A549 treated with AZD9567 at 1 μM for 4 hours (cell line): Measurements from ENCODE around the gene ZNF622. TPM values are rescaled to one million over a fixed set of nuclear protein-coding genes. Genes with fewer than 3 reads are reported as not detected.

Source experiments
- total RNA-seq: library from RNA; stranded (reverse); fragments of 200-300 nt; extraction: Qiagen RNA extraction; gene quantifications from 5 replicates; pipeline ENCODE4 v1.2.3, GENCODE V29; 2022; ENCODE audit not compliant: insufficient read depth

The ZNF622 gene, protein sequence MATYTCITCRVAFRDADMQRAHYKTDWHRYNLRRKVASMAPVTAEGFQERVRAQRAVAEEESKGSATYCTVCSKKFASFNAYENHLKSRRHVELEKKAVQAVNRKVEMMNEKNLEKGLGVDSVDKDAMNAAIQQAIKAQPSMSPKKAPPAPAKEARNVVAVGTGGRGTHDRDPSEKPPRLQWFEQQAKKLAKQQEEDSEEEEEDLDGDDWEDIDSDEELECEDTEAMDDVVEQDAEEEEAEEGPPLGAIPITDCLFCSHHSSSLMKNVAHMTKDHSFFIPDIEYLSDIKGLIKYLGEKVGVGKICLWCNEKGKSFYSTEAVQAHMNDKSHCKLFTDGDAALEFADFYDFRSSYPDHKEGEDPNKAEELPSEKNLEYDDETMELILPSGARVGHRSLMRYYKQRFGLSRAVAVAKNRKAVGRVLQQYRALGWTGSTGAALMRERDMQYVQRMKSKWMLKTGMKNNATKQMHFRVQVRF
- 54.4 to 60.6 TPM (median 59.1 TPM) in 5 replicates for total RNA-seq

DNA sequence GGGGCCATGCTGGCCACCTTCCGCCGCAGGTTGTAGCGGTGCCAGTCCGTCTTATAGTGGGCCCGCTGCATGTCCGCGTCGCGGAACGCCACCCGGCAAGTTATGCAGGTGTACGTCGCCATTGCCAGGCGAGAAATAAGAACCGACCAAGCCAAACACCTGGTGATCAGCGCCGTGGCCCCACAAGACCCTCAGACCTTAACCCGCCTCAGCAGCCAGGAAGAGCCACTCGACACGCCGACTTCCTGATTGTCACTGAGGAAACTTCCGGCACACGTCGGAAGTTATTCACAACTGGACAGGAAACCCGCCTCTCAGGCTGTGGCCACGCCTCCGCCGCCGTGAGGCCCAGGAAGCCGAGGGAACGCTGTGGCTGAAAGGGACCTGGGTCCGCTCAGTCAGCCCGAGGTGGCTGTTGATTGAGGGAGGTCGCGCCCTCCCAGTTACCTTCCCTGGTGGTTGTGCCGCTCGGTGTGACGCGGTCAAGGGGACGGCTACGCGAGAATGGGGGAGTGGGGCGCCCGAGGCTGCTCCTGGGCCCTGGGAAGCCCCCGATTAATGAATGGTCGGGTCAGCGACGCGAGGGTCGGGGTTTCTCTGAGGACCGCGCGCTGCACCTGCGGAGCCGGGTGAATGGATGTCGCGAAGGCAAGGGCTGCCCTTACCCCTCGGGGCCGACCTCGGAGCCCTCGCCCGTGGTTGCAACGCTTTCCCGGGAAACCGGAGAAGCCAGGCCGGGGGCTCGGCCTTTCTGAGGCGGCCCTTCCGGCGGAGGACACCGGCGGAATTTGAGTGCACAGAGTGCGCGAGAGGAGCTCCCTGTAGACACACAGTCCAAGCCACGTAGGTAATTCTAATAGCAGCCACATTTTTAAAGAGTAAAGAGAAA, at the start of gene ZNF622:
Gene ZNF622 (minus strand): TSS at position 257 of the 889 bp plus-strand sequence. CDS start 135 bp downstream, at position 122.

Other genes starting within 250 kb of the ZNF622 start
- 2.3 to 9.5 TPM (median 3.3 TPM) in 5 replicates for gene RETREG1, start 151.2 kb upstream of the ZNF622 start, total RNA-seq